Measurements from ENCODE around the gene GSG1L.

Gene GSG1L

DNA sequence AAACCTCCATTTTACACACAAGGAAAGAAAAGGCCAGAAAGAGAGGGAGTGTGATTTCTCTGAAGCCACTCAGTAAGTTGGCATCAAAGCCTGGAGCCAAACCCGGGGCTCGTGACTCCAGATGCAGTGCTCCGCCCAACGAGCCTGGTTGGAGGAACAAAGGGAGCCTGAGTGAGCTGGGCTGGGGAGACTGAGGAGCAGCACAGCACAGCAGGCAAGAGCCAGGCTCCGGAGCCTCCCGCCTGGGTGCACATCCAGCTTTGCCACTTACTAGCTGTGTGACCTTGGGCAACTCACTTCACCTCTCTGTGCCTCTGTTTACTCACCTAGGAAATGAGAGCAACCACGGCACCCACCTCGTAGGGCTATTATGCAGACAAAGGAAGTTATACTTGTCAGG is 5.6 kb downstream of the GSG1L start:
- Histone ChIP-seq H3K4me3 (ENCODE audit: low read depth in 1 of 5, low read length in 5 of 5) (no peak overlapping the region), H3K27me3 (ENCODE audit: control insufficient read depth in 5 of 5, insufficient read depth in 4 of 5, low read length in 5 of 5) (peaks cover 38 to 42% (median 39%) of the 10 kb centered on the region in 5 donors), H3K9me3 (ENCODE audit: control insufficient read depth in 5 of 5, low read length in 5 of 5) (no peaks in the 10 kb centered on the region), H3K4me1 (ENCODE audit: control insufficient read depth in 5 of 5, insufficient read depth in 5 of 5, low read length in 5 of 5) (no peaks in the 10 kb centered on the region), H3K27ac (ENCODE audit: low read depth, low read length) (no peak overlapping the region), H3K36me3 (ENCODE audit: control insufficient read depth in 5 of 5, insufficient read depth in 5 of 5, low read length in 5 of 5) (no peaks in the 10 kb centered on the region), H3K9ac (ENCODE audit: low read length in 5 of 5) (no peak overlapping the region)

DNA sequence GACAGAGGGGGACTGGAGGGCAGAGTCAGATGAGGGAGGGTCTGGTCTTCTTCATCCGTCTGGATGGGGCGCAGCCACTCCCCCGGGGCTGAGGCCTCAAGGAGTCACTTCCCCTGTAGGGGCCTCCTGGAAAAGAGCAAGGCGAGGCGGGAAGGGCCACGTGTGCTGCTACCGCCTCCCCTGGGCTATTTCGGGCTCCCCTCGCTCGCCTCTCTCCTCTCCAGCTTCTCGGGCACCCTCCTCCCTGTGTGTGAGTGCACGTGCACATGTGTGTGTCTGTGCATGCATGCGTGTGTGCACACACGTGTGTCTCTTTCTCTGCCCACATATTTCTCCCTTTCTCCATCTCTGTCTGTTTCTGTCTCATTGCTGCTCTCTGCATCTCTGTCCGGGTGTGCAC is 10.1 kb downstream of the GSG1L start:
- H3K27me3 ChIP-seq (ENCODE audit: control insufficient read depth in 5 of 5, insufficient read depth in 4 of 5, low read length in 5 of 5) = peaks cover 12 to 23% (median 16%) of the 10 kb centered on the region in 5 donors
- H3K9ac ChIP-seq (ENCODE audit: low read length in 5 of 5) = no peak overlapping the region
- no peaks in the 10 kb centered on the region for H3K36me3 ChIP-seq (ENCODE audit: control insufficient read depth in 5 of 5, insufficient read depth in 5 of 5, low read length in 5 of 5)
- no peak overlapping the region for H3K27ac ChIP-seq (ENCODE audit: low read depth, low read length)
- H3K4me3 ChIP-seq (ENCODE audit: low read depth in 1 of 5, low read length in 5 of 5) = no peak overlapping the region
- no peaks in the 10 kb centered on the region for H3K4me1 ChIP-seq (ENCODE audit: control insufficient read depth in 5 of 5, insufficient read depth in 5 of 5, low read length in 5 of 5)
- H3K9me3 ChIP-seq (ENCODE audit: control insufficient read depth in 5 of 5, low read length in 5 of 5) = peaks cover 4 to 17% (median 8%) of the 10 kb centered on the region in 5 donors

DNA sequence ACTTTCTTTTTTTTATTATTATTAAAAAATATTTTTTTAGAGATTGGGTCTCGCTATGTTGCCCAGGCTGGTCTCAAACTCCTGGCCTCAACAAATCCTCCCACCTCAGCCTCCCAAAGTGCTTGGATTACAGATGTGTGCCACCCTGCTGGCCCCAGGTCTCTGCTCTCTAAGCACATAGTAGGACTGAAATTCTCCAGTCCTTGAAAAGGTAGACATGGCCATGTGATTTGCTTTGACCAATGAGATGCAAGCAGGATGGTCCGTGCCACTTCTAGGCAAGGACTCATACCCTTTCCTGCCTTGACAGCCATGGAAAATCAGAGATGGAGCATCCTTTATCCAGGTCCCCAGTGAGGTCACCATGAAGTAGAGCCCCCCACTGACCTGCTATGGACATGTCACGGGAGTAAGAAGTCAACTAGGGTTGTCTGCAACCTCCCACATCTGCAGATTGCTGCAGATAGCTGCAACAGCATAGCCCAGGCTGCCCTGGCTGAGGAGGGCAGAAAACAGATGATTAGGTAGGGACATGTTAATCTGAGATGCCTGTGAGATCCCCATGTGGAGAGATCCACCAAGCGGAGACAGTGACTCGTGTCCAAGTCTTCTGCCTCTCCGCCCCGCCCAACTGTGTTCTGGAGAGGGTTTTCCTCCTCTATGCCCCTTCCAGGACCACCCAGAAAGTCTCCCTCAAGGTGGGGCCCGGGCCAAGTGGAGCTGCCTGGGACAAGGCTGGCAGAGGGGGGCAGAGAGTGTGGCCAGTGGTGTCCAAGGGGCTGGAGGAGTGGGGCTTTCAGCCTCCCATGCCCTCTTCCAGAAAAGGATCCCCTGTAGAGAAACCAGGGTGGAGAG is 11.0 kb downstream of the GSG1L start:
- no peak overlapping the region for H3K4me3 ChIP-seq (ENCODE audit: low read depth in 1 of 5, low read length in 5 of 5)
- peaks cover 9 to 17% (median 13%) of the 10 kb centered on the region in 5 donors for H3K27me3 ChIP-seq (ENCODE audit: control insufficient read depth in 5 of 5, insufficient read depth in 4 of 5, low read length in 5 of 5)
- no peaks in the 10 kb centered on the region for H3K4me1 ChIP-seq (ENCODE audit: control insufficient read depth in 5 of 5, insufficient read depth in 5 of 5, low read length in 5 of 5)
- H3K9me3 ChIP-seq (ENCODE audit: control insufficient read depth in 5 of 5, low read length in 5 of 5) = peaks cover 6 to 25% (median 9%) of the 10 kb centered on the region in 5 donors
- no peak overlapping the region for H3K27ac ChIP-seq (ENCODE audit: low read depth, low read length)
- H3K9ac ChIP-seq (ENCODE audit: low read length in 5 of 5) = no peak overlapping the region
- no peaks in the 10 kb centered on the region for H3K36me3 ChIP-seq (ENCODE audit: control insufficient read depth in 5 of 5, insufficient read depth in 5 of 5, low read length in 5 of 5)

DNA sequence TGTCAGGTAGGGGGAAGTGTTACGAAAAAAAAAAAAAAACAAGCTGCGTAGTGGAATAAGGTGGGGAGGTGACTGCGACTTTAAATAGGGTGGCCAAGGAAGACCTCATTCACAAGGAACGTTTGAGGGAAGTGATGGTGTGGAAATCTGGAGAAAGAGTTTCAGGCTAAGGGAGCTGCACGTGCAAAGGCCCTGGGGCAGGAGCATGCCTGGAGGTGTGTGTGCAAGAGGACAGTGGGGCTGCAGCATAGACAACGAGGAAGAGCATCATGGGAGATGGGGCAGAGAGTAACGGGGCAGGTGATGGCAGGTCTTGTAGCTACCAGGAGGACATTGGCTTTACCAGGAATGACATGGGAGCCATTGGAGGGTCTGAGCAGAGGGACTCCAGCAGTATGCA is 12.0 kb downstream of the GSG1L start:
- Histone ChIP-seq H3K27me3 (ENCODE audit: control insufficient read depth in 5 of 5, insufficient read depth in 4 of 5, low read length in 5 of 5) (peaks cover 9 to 15% (median 13%) of the 10 kb centered on the region in 5 donors), H3K36me3 (ENCODE audit: control insufficient read depth in 5 of 5, insufficient read depth in 5 of 5, low read length in 5 of 5) (no peaks in the 10 kb centered on the region), H3K4me3 (ENCODE audit: low read depth in 1 of 5, low read length in 5 of 5) (no peak overlapping the region), H3K9ac (ENCODE audit: low read length in 5 of 5) (no peak overlapping the region), H3K4me1 (ENCODE audit: control insufficient read depth in 5 of 5, insufficient read depth in 5 of 5, low read length in 5 of 5) (no peaks in the 10 kb centered on the region), H3K27ac (ENCODE audit: low read depth, low read length) (no peak overlapping the region), H3K9me3 (ENCODE audit: control insufficient read depth in 5 of 5, low read length in 5 of 5) (peaks cover 9 to 31% (median 12%) of the 10 kb centered on the region in 5 donors)

DNA sequence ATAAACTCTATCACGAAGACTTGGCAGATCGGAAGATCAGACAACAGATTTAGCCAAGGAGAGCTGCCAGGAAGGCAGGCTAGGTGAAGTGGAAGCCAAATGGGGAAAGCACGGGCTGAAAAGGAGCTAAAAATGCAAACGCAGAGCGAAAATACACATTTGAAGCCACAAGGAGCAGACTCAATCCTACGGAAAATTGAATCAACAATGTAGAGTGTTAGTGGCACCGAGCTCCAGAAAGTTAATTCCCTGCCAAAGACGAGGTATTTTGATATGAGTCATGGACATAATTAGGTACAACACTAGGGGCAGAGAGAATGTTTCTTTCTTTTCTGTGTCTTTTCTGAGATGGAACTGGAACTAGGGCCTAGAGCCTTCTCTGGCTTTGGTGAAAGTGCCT is 20.7 kb downstream of the GSG1L start:
- H3K27ac ChIP-seq (ENCODE audit: low read depth, low read length) = no peak overlapping the region
- H3K4me1 ChIP-seq (ENCODE audit: control insufficient read depth in 5 of 5, insufficient read depth in 5 of 5, low read length in 5 of 5) = no peaks in the 10 kb centered on the region
- H3K9ac ChIP-seq (ENCODE audit: low read length in 5 of 5) = no peak overlapping the region
- peaks cover 0 to 7% (median 4%) of the 10 kb centered on the region in 5 donors for H3K27me3 ChIP-seq (ENCODE audit: control insufficient read depth in 5 of 5, insufficient read depth in 4 of 5, low read length in 5 of 5)
- peaks cover 3 to 9% (median 5%) of the 10 kb centered on the region in 5 donors for H3K9me3 ChIP-seq (ENCODE audit: control insufficient read depth in 5 of 5, low read length in 5 of 5)
- no peak overlapping the region for H3K4me3 ChIP-seq (ENCODE audit: low read depth in 1 of 5, low read length in 5 of 5)
- no peaks in the 10 kb centered on the region for H3K36me3 ChIP-seq (ENCODE audit: control insufficient read depth in 5 of 5, insufficient read depth in 5 of 5, low read length in 5 of 5)

DNA sequence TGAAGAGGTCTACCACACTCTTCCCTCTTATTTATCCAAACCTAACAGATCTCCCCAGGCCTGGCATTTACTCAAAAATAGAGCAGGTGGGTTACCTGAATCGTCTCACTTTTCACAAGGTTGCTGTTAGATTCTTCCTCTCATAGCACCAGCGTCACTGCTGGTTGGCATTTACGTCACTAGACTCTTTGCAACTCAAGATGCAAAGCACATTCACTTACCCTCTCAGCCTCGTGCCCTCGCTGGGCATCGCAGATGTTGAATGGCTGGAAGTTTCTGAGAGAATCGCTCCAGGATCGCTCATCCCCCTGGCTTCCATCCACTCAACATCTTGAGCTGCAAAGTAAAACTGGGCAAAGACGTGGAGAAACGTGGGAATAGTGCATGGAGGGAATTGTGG is 21.9 kb downstream of the GSG1L start:
- H3K4me1 ChIP-seq (ENCODE audit: control insufficient read depth in 5 of 5, insufficient read depth in 5 of 5, low read length in 5 of 5) = no peaks in the 10 kb centered on the region
- peaks cover 0 to 7% (median 4%) of the 10 kb centered on the region in 5 donors for H3K27me3 ChIP-seq (ENCODE audit: control insufficient read depth in 5 of 5, insufficient read depth in 4 of 5, low read length in 5 of 5)
- H3K36me3 ChIP-seq (ENCODE audit: control insufficient read depth in 5 of 5, insufficient read depth in 5 of 5, low read length in 5 of 5) = no peaks in the 10 kb centered on the region
- H3K9ac ChIP-seq (ENCODE audit: low read length in 5 of 5) = no peak overlapping the region
- H3K9me3 ChIP-seq (ENCODE audit: control insufficient read depth in 5 of 5, low read length in 5 of 5) = peaks cover 0 to 2% (median 1%) of the 10 kb centered on the region in 5 donors
- H3K4me3 ChIP-seq (ENCODE audit: low read depth in 1 of 5, low read length in 5 of 5) = no peak overlapping the region
- H3K27ac ChIP-seq (ENCODE audit: low read depth, low read length) = no peak overlapping the region

DNA sequence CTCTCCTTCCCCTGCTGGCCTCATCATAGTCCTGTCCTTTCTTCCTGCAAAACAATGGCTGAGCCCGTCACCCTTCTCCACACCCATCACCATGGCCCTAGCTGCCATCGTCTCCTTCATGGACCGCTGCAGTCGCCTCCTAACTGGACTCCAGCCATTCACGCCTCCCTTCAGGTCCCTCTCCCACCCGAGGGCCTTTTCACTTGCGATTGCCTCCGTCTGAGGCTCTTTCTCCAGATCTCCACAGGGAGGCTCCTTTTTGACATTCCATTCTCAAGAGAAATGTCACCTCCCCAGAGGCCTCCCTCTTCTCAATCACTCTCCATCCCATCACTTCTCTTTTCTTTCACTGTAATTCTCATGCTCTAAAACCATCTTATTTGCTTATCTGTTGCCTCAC is 23.5 kb downstream of the GSG1L start:
- Histone ChIP-seq H3K27me3 (ENCODE audit: control insufficient read depth in 5 of 5, insufficient read depth in 4 of 5, low read length in 5 of 5) (peaks cover 0 to 9% (median 5%) of the 10 kb centered on the region in 5 donors), H3K4me1 (ENCODE audit: control insufficient read depth in 5 of 5, insufficient read depth in 5 of 5, low read length in 5 of 5) (no peaks in the 10 kb centered on the region), H3K27ac (ENCODE audit: low read depth, low read length) (no peak overlapping the region), H3K9me3 (ENCODE audit: control insufficient read depth in 5 of 5, low read length in 5 of 5) (no peaks in the 10 kb centered on the region), H3K4me3 (ENCODE audit: low read depth in 1 of 5, low read length in 5 of 5) (no peak overlapping the region), H3K9ac (ENCODE audit: low read length in 5 of 5) (no peak overlapping the region), H3K36me3 (ENCODE audit: control insufficient read depth in 5 of 5, insufficient read depth in 5 of 5, low read length in 5 of 5) (no peaks in the 10 kb centered on the region)

DNA sequence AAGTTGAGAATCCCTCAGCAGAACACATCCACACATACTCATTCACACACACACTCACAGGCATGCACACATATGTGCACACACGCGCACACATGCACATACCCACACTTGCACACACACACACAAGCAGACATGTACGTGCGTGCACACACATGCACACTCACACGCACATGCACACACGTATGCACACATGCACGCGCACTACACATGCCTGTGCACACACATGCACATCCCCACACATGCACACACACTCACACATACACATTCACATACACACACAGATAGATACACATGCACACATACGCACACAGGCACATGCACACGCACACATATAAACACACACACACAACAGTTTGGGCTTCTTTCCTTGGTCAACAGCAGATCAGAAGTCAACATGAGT is 24.0 kb downstream of the GSG1L start:
- Histone ChIP-seq H3K27me3 (ENCODE audit: control insufficient read depth in 5 of 5, insufficient read depth in 4 of 5, low read length in 5 of 5) (peaks cover 0 to 11% (median 5%) of the 10 kb centered on the region in 5 donors), H3K9me3 (ENCODE audit: control insufficient read depth in 5 of 5, low read length in 5 of 5) (no peaks in the 10 kb centered on the region), H3K27ac (ENCODE audit: low read depth, low read length) (no peak overlapping the region), H3K36me3 (ENCODE audit: control insufficient read depth in 5 of 5, insufficient read depth in 5 of 5, low read length in 5 of 5) (no peaks in the 10 kb centered on the region), H3K9ac (ENCODE audit: low read length in 5 of 5) (no peak overlapping the region), H3K4me3 (ENCODE audit: low read depth in 1 of 5, low read length in 5 of 5) (no peak overlapping the region), H3K4me1 (ENCODE audit: control insufficient read depth in 5 of 5, insufficient read depth in 5 of 5, low read length in 5 of 5) (no peaks in the 10 kb centered on the region)

DNA sequence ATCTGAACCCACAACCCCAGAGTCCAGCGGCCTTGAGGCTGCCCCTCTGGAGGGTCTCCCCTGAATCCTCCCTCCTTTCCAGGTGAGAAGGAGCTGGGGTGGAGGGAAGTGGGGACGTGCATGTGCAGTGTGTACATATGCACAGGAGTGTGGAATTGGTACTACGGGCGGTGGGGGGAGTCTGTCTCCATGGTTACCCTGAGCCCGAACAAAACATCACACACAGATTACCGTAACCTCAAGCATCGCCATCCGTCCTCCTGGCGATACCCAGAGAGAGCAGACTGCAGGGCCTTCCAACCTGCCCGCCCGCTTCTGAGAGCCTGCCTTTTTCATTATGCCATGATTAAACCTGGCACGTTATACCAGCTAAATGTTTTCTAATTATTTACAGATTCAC is 25.1 kb downstream of the GSG1L start:
- Histone ChIP-seq H3K27me3 (ENCODE audit: control insufficient read depth in 5 of 5, insufficient read depth in 4 of 5, low read length in 5 of 5) (peaks cover 0 to 11% (median 5%) of the 10 kb centered on the region in 5 donors), H3K4me3 (ENCODE audit: low read depth in 1 of 5, low read length in 5 of 5) (no peak overlapping the region), H3K9ac (ENCODE audit: low read length in 5 of 5) (no peak overlapping the region), H3K9me3 (ENCODE audit: control insufficient read depth in 5 of 5, low read length in 5 of 5) (no peaks in the 10 kb centered on the region), H3K4me1 (ENCODE audit: control insufficient read depth in 5 of 5, insufficient read depth in 5 of 5, low read length in 5 of 5) (no peaks in the 10 kb centered on the region), H3K27ac (ENCODE audit: low read depth, low read length) (no peak overlapping the region), H3K36me3 (ENCODE audit: control insufficient read depth in 5 of 5, insufficient read depth in 5 of 5, low read length in 5 of 5) (no peaks in the 10 kb centered on the region)

DNA sequence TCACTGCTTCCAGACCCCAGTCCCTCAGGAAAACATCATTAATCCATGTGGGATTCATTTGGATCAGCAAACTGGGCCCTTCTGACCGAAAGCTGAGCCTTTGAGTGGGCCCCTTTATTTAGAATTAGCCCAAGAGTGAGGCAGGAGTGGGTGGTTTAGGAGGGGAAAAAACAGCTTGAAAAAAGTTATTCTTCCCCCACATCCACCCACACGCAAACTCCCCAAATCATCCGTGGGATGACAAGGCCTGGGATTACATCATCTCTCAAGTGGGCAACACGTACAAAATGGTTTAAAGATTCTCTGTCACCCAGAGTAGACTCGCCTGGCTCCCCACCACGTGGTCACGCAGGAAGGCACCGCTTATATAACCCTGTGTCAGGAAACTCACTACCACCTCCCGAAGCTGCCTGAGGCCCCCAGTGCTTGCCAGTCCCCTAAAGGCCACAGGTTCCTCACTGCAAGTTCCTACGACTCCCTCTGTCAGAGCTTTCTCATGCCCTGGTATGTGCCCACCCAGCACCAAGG is 27.6 kb downstream of the GSG1L start:
- Histone ChIP-seq H3K36me3 (ENCODE audit: control insufficient read depth in 5 of 5, insufficient read depth in 5 of 5, low read length in 5 of 5) (no peaks in the 10 kb centered on the region), H3K4me3 (ENCODE audit: low read depth in 1 of 5, low read length in 5 of 5) (no peak overlapping the region), H3K9me3 (ENCODE audit: control insufficient read depth in 5 of 5, low read length in 5 of 5) (no peaks in the 10 kb centered on the region), H3K27me3 (ENCODE audit: control insufficient read depth in 5 of 5, insufficient read depth in 4 of 5, low read length in 5 of 5) (peaks cover 0 to 11% (median 5%) of the 10 kb centered on the region in 5 donors), H3K27ac (ENCODE audit: low read depth, low read length) (no peak overlapping the region), H3K9ac (ENCODE audit: low read length in 5 of 5) (no peak overlapping the region), H3K4me1 (ENCODE audit: control insufficient read depth in 5 of 5, insufficient read depth in 5 of 5, low read length in 5 of 5) (no peaks in the 10 kb centered on the region)

All from subcutaneous abdominal adipose tissue (tissue), 5 donors.